ENCODE results near the gene ALG13.
"Not testable (repeated sequence)": the region's sequence is repeated elsewhere in the genome, so short reads cannot be mapped to it uniquely, and the experiment has no call there.

ALG13 gene

DNA sequence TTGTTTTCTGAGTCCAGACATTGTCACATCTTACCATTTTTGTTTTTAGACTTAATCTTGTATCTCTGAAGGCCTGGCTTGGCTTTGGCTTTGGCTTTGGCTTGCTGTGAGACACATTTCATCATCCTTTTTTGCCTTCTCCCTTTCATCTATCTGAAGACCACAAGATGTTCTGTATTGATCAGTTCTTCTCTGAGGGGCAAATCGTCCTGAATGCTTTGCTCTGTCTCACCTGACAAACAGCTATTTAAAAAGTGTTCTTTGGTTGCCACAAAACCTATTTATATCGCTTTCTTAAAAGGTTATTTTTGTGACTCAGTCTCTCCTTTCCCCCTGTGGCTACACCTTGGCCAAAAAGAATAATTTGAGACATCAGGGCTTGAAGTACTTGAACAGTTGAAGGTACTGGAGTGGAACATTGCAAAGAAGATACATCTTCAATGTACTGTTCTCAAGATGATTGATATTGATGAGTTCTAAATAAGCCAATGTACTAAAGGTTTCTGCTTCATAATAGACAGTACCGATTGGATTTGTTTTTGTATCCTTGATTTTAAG lies 80.7 kb downstream of the ALG13 start:
- DNase-seq, result no peak

DNA sequence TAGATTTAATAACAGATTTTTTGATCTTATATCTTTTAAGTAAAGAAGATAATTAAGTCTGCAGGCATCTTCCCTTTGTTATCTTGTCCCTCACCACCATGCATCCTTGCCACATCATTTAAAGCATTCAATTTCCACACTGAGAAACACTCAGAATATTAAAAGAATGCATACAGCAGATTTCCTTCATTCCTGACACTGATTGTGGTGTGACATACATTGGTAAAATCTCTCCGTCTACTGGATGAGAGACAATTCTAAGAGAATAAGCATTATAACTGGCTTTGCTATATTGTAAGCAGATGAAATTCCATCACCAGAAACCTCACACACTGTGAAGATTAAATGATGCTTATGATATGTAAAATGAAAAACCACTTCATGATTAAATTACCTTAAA lies 97.6 kb downstream of the ALG13 start:
- no peak for DNase-seq

DNA sequence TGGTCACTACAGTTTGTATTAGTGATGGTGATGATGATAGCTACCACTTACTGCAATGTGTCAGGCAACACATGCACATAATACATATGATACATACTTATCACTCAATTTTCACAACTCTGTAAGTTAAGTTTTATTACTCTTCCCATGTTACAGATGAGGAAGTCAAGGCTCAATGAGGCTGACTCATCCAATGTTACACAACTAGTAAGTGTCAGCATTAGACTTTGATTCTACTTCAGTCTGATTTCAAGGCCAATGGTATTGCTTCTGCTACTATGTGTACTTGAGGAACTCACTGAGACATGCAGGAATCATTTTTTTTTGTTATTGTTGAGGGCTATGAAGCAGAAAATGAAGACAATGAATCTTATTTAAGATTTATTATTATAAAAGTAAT lies 98.6 kb downstream of the ALG13 start:
- no peak for DNase-seq

DNA sequence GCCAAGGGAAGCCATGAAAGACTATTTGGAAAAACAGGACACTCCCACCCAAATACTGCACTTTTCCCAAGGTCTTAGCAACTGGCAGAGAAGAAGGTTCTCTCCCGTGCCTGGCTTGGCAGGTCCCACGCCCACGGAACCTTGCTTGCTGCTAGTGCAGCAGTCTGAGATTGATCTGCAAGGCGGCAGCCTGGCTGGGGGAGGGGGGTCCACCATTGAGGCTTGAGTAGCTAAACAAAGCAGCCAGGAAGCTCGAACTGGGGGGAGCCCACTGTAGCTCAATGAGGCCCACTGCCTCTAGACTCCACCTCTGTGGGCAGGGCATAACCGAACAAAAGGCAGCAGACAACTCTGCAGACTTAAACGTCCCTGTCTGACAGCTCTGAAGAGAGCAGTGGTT lies 103.7 kb downstream of the ALG13 start:
- DNase-seq, result no peak

DNA sequence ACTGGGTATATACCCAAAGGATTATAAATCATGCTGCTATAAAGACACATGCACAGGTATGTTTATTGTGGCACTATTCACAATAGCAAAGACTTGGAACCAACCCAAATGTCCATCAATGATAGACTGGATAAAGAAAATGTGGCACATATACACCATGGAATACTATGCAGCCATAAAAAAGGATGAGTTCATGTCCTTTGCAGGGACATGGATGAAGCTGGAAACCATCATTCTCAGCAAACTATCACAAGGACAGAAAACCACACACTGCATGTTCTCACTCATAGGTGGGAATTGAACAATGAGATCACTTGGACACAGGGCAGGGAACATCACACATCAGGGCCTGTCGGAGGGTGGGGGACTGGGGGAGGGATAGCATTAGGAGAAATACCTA lies 109.1 kb downstream of the ALG13 start:
- DNase-seq, result not testable (repeated sequence)

Measured in stimulated activated naive CD4-positive, alpha-beta T cell (primary cell).